Parathyroid adenoma (tissue), 2 donors: ENCODE measurements around the gene TRIM17.

Experiments
- H2AFZ ChIP-seq: fragments of 300-600 bp; sonication (generic); one replicate; pipeline ENCODE4 v1.7.0; 2017; ENCODE audit warnings: antibody characterized with exemption, mild to moderate bottlenecking
- H3K27ac ChIP-seq: fragments of 300-600 bp; sonication (generic); one replicate; pipeline ENCODE4 v1.7.0; 2017
- H3K27me3 ChIP-seq: fragments of 300-600 bp; sonication (generic); one replicate; pipeline ENCODE4 v1.7.0; 2017; ENCODE audit warnings: low read length; ENCODE audit not compliant: control insufficient read depth, insufficient read depth
- H3K36me3 ChIP-seq: fragments of 300-600 bp; sonication (generic); one replicate; pipeline ENCODE4 v1.7.0; 2017; ENCODE audit warnings: low read length; ENCODE audit not compliant: control insufficient read depth, insufficient read depth
- H3K4me1 ChIP-seq: fragments of 300-600 bp; sonication (generic); one replicate; pipeline ENCODE4 v1.7.0; 2017; ENCODE audit warnings: control low read depth
- H3K4me2 ChIP-seq: fragments of 300-600 bp; sonication (generic); one replicate; pipeline ENCODE4 v1.7.0; 2017; ENCODE audit warnings: low read length
- H3K4me3 ChIP-seq: fragments of 300-600 bp; sonication (generic); one replicate; pipeline ENCODE4 v1.7.0; 2017; ENCODE audit warnings: low read depth, low read length
- H3K79me2 ChIP-seq: fragments of 300-600 bp; sonication (generic); one replicate; pipeline ENCODE4 v1.7.0; 2017; ENCODE audit warnings: control low read depth
- H3K9ac ChIP-seq: fragments of 300-600 bp; sonication (generic); one replicate; pipeline ENCODE4 v1.7.0; 2017; ENCODE audit warnings: mild to moderate bottlenecking
- H3K9me3 ChIP-seq: fragments of 300-600 bp; sonication (generic); one replicate; pipeline ENCODE4 v1.7.0; 2017; ENCODE audit warnings: low read length; ENCODE audit not compliant: control insufficient read depth
- CTCF ChIP-seq: fragments of 300-600 bp; sonication (generic); IDR thresholded peaks from one replicate; pipeline ENCODE4 v1.7.0; 2017; ENCODE audit warnings: antibody characterized with exemption, mild to moderate bottlenecking
- donor health status: primary hyperparathyroidism.

TRIM17 gene

DNA sequence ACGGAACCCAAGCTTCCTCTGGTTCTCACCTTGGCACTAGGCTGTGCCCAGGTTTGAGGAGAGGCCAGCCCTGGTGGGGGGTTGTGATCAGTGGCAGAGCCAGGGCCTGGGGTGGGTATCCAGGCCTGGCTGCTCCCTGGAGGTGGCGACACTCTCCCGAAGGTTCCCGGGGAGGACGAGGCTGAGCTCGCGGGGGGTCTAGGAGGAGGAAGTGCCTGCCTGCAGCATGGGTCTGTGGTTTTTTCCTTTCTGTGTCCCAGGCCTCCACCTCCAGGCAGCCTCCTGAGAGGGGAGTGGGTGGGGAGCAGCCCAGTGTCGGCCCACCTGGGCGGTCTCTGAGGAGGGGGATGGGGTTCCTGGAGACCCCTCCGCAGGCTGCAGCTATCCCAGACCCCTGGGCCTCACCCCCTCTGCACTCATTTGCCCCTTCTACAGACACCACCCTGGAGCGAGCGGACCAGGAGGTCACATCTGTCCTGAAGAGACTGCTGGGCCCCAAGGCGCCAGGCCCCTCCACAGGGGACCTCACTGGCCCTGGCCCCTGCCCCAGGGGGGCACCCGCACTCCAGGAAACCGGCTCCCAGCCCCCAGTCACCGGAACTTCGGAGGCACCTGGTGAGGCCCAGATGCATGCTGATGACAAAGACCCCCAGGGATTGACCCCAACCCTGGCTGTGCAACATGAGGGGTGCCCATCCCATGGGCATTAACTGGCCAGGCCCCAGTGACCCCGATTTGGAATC, 54.3 kb downstream of the TRIM17 start:
- H2AFZ ChIP-seq = no peak overlapping the region
- H3K27me3 ChIP-seq = no peaks in the 10 kb centered on the region
- no peak for TF ChIP-seq CTCF
- H3K4me3 ChIP-seq = no peak overlapping the region
- H3K27ac ChIP-seq = no peak overlapping the region
- H3K79me2 ChIP-seq = no peaks in the 10 kb centered on the region
- H3K9me3 ChIP-seq = no peaks in the 10 kb centered on the region
- H3K4me1 ChIP-seq = no peaks in the 10 kb centered on the region
- H3K4me2 ChIP-seq = no peak overlapping the region
- H3K9ac ChIP-seq = no peak overlapping the region
- H3K36me3 ChIP-seq = no peaks in the 10 kb centered on the region

- no peaks in the 10 kb centered on the region for H3K27me3 ChIP-seq
- no peak for TF ChIP-seq CTCF
- H3K9me3 ChIP-seq = no peaks in the 10 kb centered on the region
- no peak overlapping the region for H3K9ac ChIP-seq
- H3K4me1 ChIP-seq = no peaks in the 10 kb centered on the region
- no peaks in the 10 kb centered on the region for H3K36me3 ChIP-seq
- H3K4me3 ChIP-seq = no peak overlapping the region
- no peak overlapping the region for H3K27ac ChIP-seq
- no peaks in the 10 kb centered on the region for H3K79me2 ChIP-seq
- H2AFZ ChIP-seq = no peak overlapping the region
- H3K4me2 ChIP-seq = no peak overlapping the region
These were observed 55.1 kb downstream of the TRIM17 start for GRCh38 chr1:228361314-228362140.

GRCh38 chr1:228360533-228361313, 55.9 kb downstream of the TRIM17 start:
- H3K4me2 ChIP-seq = no peak overlapping the region
- TF ChIP-seq CTCF = no peak
- no peaks in the 10 kb centered on the region for H3K79me2 ChIP-seq
- no peaks in the 10 kb centered on the region for H3K4me1 ChIP-seq
- H3K36me3 ChIP-seq = no peaks in the 10 kb centered on the region
- no peaks in the 10 kb centered on the region for H3K9me3 ChIP-seq
- no peak overlapping the region for H3K9ac ChIP-seq
- no peak overlapping the region for H3K27ac ChIP-seq
- H3K4me3 ChIP-seq = no peak overlapping the region
- no peak overlapping the region for H2AFZ ChIP-seq
- no peaks in the 10 kb centered on the region for H3K27me3 ChIP-seq

DNA sequence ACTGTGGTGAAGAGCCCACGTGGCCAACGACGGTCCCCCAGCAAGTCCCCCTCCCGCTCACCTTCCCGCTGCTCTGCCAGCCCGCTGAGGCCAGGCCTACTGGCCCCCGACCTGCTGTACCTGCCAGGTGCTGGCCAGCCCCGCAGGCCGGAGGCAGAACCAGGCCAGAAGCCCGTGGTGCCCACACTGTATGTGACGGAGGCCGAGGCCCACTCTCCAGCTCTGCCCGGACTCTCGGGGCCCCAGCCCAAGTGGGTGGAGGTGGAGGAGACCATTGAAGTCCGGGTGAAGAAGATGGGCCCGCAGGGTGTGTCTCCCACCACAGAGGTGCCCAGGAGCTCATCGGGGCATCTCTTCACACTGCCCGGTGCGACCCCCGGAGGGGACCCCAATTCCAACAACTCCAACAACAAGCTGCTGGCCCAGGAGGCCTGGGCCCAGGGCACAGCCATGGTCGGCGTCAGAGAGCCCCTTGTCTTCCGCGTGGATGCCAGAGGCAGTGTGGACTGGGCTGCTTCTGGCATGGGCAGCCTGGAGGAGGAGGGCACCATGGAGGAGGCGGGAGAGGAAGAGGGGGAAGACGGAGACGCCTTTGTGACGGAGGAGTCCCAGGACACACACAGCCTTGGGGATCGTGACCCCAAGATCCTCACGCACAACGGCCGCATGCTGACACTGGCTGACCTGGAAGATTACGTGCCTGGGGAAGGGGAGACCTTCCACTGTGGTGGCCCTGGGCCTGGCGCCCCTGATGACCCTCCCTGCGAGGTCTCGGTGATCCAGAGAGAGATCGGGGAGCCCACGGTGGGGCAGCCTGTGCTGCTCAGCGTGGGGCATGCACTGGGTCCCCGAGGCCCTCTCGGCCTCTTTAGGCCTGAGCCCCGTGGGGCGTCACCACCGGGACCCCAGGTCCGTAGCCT, 56.8 kb downstream of the TRIM17 start:
- H3K27ac ChIP-seq = no peak overlapping the region
- H3K4me2 ChIP-seq = no peak overlapping the region

More for the DNA sequence above, 56.8 kb downstream of the TRIM17 start:
- TF ChIP-seq CTCF = no peak
- no peaks in the 10 kb centered on the region for H3K9me3 ChIP-seq
- H3K4me3 ChIP-seq = no peak overlapping the region
- no peaks in the 10 kb centered on the region for H3K4me1 ChIP-seq
- no peak overlapping the region for H2AFZ ChIP-seq
- H3K27me3 ChIP-seq = no peaks in the 10 kb centered on the region
- H3K9ac ChIP-seq = no peak overlapping the region
- H3K79me2 ChIP-seq = no peaks in the 10 kb centered on the region
- H3K36me3 ChIP-seq = no peaks in the 10 kb centered on the region
